ENCODE data around the gene MAPK11. TPM values are rescaled to one million over a fixed set of nuclear protein-coding genes. Genes with fewer than 3 reads are reported as not detected.

MAPK11 gene
- polyA plus RNA-seq, 1 donor (not counting 4 experiments of a cell fraction or from before 2014, with no cell fraction given), result 4.6 TPM

DNA sequence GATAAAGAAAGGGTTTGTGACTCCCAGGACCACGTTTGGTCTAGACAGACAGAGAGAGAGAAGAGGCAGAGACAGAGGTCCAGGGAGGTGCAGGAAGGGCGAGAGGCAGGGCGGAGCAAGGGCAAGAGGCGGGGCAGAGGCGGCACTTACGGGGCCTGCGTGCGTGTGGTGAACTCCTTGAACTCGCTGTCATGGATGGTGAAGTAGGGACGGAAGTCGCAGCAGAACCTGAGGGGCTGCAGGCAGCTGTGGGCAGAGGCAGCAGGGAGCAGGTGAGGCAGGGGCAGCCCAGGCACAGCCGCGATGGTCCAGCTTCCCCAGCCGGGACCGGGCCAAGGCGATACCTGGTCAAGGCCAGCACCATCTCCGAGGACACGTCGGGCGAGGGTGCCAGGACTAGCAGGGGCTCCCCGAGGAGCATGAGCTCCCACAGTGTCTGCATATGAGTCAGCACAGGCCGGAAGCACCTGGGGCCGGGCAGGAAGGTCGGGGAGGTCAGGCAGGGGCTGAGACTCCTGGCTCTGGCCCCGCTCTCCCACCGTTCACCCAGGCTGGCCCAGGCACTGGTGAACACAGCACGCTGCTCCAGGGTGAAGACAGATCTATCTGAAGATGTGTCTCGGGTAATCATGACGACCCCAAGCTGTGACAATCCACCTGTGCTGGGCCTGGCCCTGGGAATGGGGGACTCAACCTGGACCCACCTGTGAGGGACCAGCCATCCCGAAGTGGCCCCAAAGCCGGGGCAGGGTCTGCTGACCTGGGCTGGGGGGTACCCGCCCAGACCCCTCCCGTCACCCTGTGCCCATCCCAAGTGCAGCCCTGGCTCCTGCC lies 44.5 kb upstream of the MAPK11 start:
- Histone ChIP-seq H4K20me1 (ENCODE audit: control insufficient read depth, extremely low read depth, insufficient read depth, low read length) (no peaks in the 10 kb centered on the region), H3K9me1 (ENCODE audit: control insufficient read depth, extremely low read depth, insufficient read depth, low read length) (no peaks in the 10 kb centered on the region), H3K9ac (ENCODE audit: control insufficient read depth, extremely low read depth, insufficient read depth, low read length) (no peak overlapping the region), H3K9me3 (ENCODE audit: control insufficient read depth, low read depth, low read length) (no peaks in the 10 kb centered on the region), H3K79me2 (ENCODE audit: control insufficient read depth, insufficient read depth, low read length) (no peaks in the 10 kb centered on the region), H3K4me1 (ENCODE audit: control insufficient read depth, extremely low read depth, insufficient read depth, low read length) (peaks cover 4% of the 10 kb centered on the region), H3K4me3 (ENCODE audit: control insufficient read depth in 2 of 3, extremely low read depth in 1 of 3, insufficient read depth in 2 of 3, low read depth in 1 of 3, low read length in 3 of 3) (no peak overlapping the region), H3K27ac (ENCODE audit: control insufficient read depth, insufficient read depth, low read length) (no peak overlapping the region), H3K27me3 (ENCODE audit: control insufficient read depth, extremely low read depth, insufficient read depth, low read length) (peaks cover 20% of the 10 kb centered on the region), H2AFZ (ENCODE audit: control insufficient read depth, low read length) (no peak overlapping the region), H3K36me3 (ENCODE audit: control insufficient read depth in 2 of 2, extremely low read depth in 1 of 2, insufficient read depth in 2 of 2, low read length in 2 of 2) (no peaks in the 10 kb centered on the region), H3K4me2 (ENCODE audit: control insufficient read depth, extremely low read depth, insufficient read depth, low read depth, low read length) (no peak overlapping the region)
- no peak for TF ChIP-seq EZH2 (IDR thresholded peaks at IDR 0.05; ENCODE audit: low read length)
- TF ChIP-seq, protein P1, sequence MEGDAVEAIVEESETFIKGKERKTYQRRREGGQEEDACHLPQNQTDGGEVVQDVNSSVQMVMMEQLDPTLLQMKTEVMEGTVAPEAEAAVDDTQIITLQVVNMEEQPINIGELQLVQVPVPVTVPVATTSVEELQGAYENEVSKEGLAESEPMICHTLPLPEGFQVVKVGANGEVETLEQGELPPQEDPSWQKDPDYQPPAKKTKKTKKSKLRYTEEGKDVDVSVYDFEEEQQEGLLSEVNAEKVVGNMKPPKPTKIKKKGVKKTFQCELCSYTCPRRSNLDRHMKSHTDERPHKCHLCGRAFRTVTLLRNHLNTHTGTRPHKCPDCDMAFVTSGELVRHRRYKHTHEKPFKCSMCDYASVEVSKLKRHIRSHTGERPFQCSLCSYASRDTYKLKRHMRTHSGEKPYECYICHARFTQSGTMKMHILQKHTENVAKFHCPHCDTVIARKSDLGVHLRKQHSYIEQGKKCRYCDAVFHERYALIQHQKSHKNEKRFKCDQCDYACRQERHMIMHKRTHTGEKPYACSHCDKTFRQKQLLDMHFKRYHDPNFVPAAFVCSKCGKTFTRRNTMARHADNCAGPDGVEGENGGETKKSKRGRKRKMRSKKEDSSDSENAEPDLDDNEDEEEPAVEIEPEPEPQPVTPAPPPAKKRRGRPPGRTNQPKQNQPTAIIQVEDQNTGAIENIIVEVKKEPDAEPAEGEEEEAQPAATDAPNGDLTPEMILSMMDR (optimal IDR thresholded peaks at IDR 0.05 in 1 of 3, IDR thresholded peaks at IDR 0.05 in 1 of 3, conservative IDR thresholded peaks at IDR 0.05 in 1 of 3; ENCODE audit: extremely low read depth in 1 of 3, insufficient read depth in 2 of 3, low read length in 3 of 3), result no peak
- dilution Hi-C loops (cut with MboI; ENCODE audit: extremely low pct_ligation_motif_present, low sequenced_read_pairs), result no loop called here
- DNase-seq (ENCODE audit: low read depth, low spot score) (no peak), FAIRE-seq (no peak)

DNA sequence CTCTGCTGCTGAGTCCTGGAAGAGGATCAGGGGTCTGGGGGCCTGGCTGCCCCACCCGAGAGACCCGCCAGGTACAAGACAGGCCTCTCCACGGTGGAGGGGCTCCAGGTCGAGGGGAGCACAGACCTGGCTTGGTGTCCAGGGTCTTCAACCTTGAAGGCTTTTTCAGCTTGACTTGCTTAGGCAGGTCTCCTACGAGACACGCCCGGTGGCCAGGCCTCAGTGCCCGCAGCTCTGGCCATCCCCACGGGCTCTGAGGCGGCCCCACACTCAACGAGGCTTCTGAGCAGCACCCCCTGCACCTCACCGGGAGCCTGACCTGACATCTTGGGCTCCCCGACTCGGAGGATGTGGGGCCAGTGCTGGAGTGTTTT lies 43.9 kb upstream of the MAPK11 start:
- dilution Hi-C loops (cut with MboI; ENCODE audit: extremely low pct_ligation_motif_present, low sequenced_read_pairs), result no loop called here
- Histone ChIP-seq H3K9ac (ENCODE audit: control insufficient read depth, extremely low read depth, insufficient read depth, low read length) (no peak overlapping the region), H3K9me1 (ENCODE audit: control insufficient read depth, extremely low read depth, insufficient read depth, low read length) (no peaks in the 10 kb centered on the region), H4K20me1 (ENCODE audit: control insufficient read depth, extremely low read depth, insufficient read depth, low read length) (no peaks in the 10 kb centered on the region), H3K36me3 (ENCODE audit: control insufficient read depth in 2 of 2, extremely low read depth in 1 of 2, insufficient read depth in 2 of 2, low read length in 2 of 2) (no peaks in the 10 kb centered on the region), H3K4me1 (ENCODE audit: control insufficient read depth, extremely low read depth, insufficient read depth, low read length) (peaks cover 4% of the 10 kb centered on the region), H3K27ac (ENCODE audit: control insufficient read depth, insufficient read depth, low read length) (no peak overlapping the region), H3K4me2 (ENCODE audit: control insufficient read depth, extremely low read depth, insufficient read depth, low read depth, low read length) (no peak overlapping the region), H2AFZ (ENCODE audit: control insufficient read depth, low read length) (no peak overlapping the region), H3K79me2 (ENCODE audit: control insufficient read depth, insufficient read depth, low read length) (no peaks in the 10 kb centered on the region), H3K9me3 (ENCODE audit: control insufficient read depth, low read depth, low read length) (no peaks in the 10 kb centered on the region), H3K27me3 (ENCODE audit: control insufficient read depth, extremely low read depth, insufficient read depth, low read length) (peaks cover 20% of the 10 kb centered on the region), H3K4me3 (ENCODE audit: control insufficient read depth in 2 of 3, extremely low read depth in 1 of 3, insufficient read depth in 2 of 3, low read depth in 1 of 3, low read length in 3 of 3) (no peak overlapping the region)
- no peak for FAIRE-seq
- no peak for DNase-seq (ENCODE audit: low read depth, low spot score)
- TF ChIP-seq, protein P1 (optimal IDR thresholded peaks at IDR 0.05 in 1 of 3, IDR thresholded peaks at IDR 0.05 in 1 of 3, conservative IDR thresholded peaks at IDR 0.05 in 1 of 3; ENCODE audit: extremely low read depth in 1 of 3, insufficient read depth in 2 of 3, low read length in 3 of 3), result no peak
- no peak for TF ChIP-seq EZH2 (IDR thresholded peaks at IDR 0.05; ENCODE audit: low read length)

All from keratinocyte (primary cell).